ENCODE results near the gene STAM.
A peak's percentile ranks its signal among the peaks of the same experiment; 100 is the strongest.

STAM gene

GRCh38 chr10:17633353-17633752, 10.6 kb upstream of the STAM start:
- Mint-ChIP-seq H3K4me1 (no peaks in the 10 kb centered on the region), H3K9me3 (no peaks in the 10 kb centered on the region), H3K4me3 (no peak overlapping the region), H3K36me3 (no peaks in the 10 kb centered on the region), H3K27ac (no peak overlapping the region)
- ATAC-seq: no peak
- DNase-seq (ENCODE audit: low spot score in 2 of 2): no peak

- no peaks in the 10 kb centered on the region for H3K4me1 Mint-ChIP-seq
These were observed 6.1 kb upstream of the STAM start for GRCh38 chr10:17637869-17638268.

GRCh38 chr10:17640331-17640816, 3.6 kb upstream of the STAM start:
- Mint-ChIP-seq H3K4me1 (peaks cover 11% of the 10 kb centered on the region), H3K9me3 (no peaks in the 10 kb centered on the region), H3K27ac (no peak overlapping the region), H3K4me3 (no peak overlapping the region), H3K36me3 (peaks cover 7% of the 10 kb centered on the region)
- no peak for ATAC-seq
- DNase-seq (ENCODE audit: low spot score in 2 of 2): no peak

More at GRCh38 chr10:17637869-17638268, 6.1 kb upstream of the STAM start:
- DNase-seq (ENCODE audit: low spot score in 2 of 2) (no peak), ATAC-seq (no peak)
- Mint-ChIP-seq H3K9me3 (no peaks in the 10 kb centered on the region), H3K4me3 (no peak overlapping the region), H3K36me3 (no peaks in the 10 kb centered on the region), H3K27ac (no peak overlapping the region)

GRCh38 chr10:17643339-17643754, 604 bp upstream of the STAM start:
- peaks cover 37% of the 10 kb centered on the region for H3K4me1 Mint-ChIP-seq
- peak; percentile 53 for ATAC-seq
- H3K27ac Mint-ChIP-seq: peak overlapping the region; percentile 100
- H3K9me3 Mint-ChIP-seq: peaks cover 3% of the 10 kb centered on the region
- H3K4me3 Mint-ChIP-seq: peak overlapping the region; percentile 97
- no peak for DNase-seq (ENCODE audit: low spot score in 2 of 2)
- peaks cover 16% of the 10 kb centered on the region for H3K36me3 Mint-ChIP-seq

- H3K36me3 Mint-ChIP-seq: peaks cover 28% of the 10 kb centered on the region
- peaks cover 49% of the 10 kb centered on the region for H3K4me1 Mint-ChIP-seq
- DNase-seq (ENCODE audit: low spot score in 2 of 2) (no peak), ATAC-seq (peak; percentile 4)
- peaks cover 3% of the 10 kb centered on the region for H3K9me3 Mint-ChIP-seq
- H3K27ac Mint-ChIP-seq: peak overlapping the region; percentile 100
- H3K4me3 Mint-ChIP-seq: peak overlapping the region; percentile 97
These were observed 563 bp downstream of the STAM start for GRCh38 chr10:17644485-17644943.

GRCh38 chr10:17645621-17646345, 1.8 kb downstream of the STAM start:
- peak; percentile 71 for ATAC-seq
- Mint-ChIP-seq H3K27ac (peak overlapping the region; percentile 100), H3K4me3 (peak overlapping the region; percentile 97), H3K9me3 (peaks cover 3% of the 10 kb centered on the region), H3K4me1 (peaks cover 50% of the 10 kb centered on the region), H3K36me3 (peaks cover 38% of the 10 kb centered on the region)
- no peak for DNase-seq (ENCODE audit: low spot score in 2 of 2)

- Mint-ChIP-seq H3K36me3 (peaks cover 48% of the 10 kb centered on the region), H3K9me3 (peaks cover 3% of the 10 kb centered on the region), H3K4me3 (peak overlapping the region; percentile 19), H3K27ac (no peak overlapping the region), H3K4me1 (peaks cover 62% of the 10 kb centered on the region)
- no peak for DNase-seq (ENCODE audit: low spot score in 2 of 2)
- ATAC-seq: no peak
These were observed 3.4 kb downstream of the STAM start for GRCh38 chr10:17647326-17647725.

GRCh38 chr10:17648243-17649035, 4.5 kb downstream of the STAM start:
- H3K27ac Mint-ChIP-seq: peak overlapping the region; percentile 62
- H3K4me1 Mint-ChIP-seq: peaks cover 62% of the 10 kb centered on the region
- H3K9me3 Mint-ChIP-seq: peaks cover 3% of the 10 kb centered on the region
- peak; percentile 26 to 79 for DNase-seq (ENCODE audit: low spot score in 2 of 2)
- ATAC-seq: peak; percentile 55
- H3K4me3 Mint-ChIP-seq: peak overlapping the region; percentile 19
- peaks cover 48% of the 10 kb centered on the region for H3K36me3 Mint-ChIP-seq

- peak overlapping the region; percentile 62 for H3K27ac Mint-ChIP-seq
- no peak for ATAC-seq
- peaks cover 51% of the 10 kb centered on the region for H3K36me3 Mint-ChIP-seq
- no peak for DNase-seq (ENCODE audit: low spot score in 2 of 2)
- peak overlapping the region; percentile 19 for H3K4me3 Mint-ChIP-seq
- peaks cover 5% of the 10 kb centered on the region for H3K9me3 Mint-ChIP-seq
- peaks cover 62% of the 10 kb centered on the region for H3K4me1 Mint-ChIP-seq
These were observed 5.1 kb downstream of the STAM start for GRCh38 chr10:17649052-17649451.

- Mint-ChIP-seq H3K4me3 (no peak overlapping the region), H3K36me3 (peaks cover 46% of the 10 kb centered on the region), H3K27ac (peak overlapping the region; percentile 62), H3K4me1 (peaks cover 58% of the 10 kb centered on the region), H3K9me3 (peaks cover 5% of the 10 kb centered on the region)
- ATAC-seq: no peak
- no peak for DNase-seq (ENCODE audit: low spot score in 2 of 2)
These were observed 5.9 kb downstream of the STAM start for GRCh38 chr10:17649836-17650235.

GRCh38 chr10:17650416-17650815, 6.5 kb downstream of the STAM start:
- peaks cover 5% of the 10 kb centered on the region for H3K9me3 Mint-ChIP-seq
- H3K4me1 Mint-ChIP-seq: peaks cover 58% of the 10 kb centered on the region
- H3K4me3 Mint-ChIP-seq: no peak overlapping the region
- ATAC-seq: no peak
- peaks cover 46% of the 10 kb centered on the region for H3K36me3 Mint-ChIP-seq
- DNase-seq (ENCODE audit: low spot score in 2 of 2): no peak
- H3K27ac Mint-ChIP-seq: no peak overlapping the region

GRCh38 chr10:17651896-17652295, 7.9 kb downstream of the STAM start:
- peak overlapping the region; percentile 3 for H3K4me3 Mint-ChIP-seq
- H3K4me1 Mint-ChIP-seq: peaks cover 61% of the 10 kb centered on the region
- H3K36me3 Mint-ChIP-seq: peaks cover 53% of the 10 kb centered on the region
- DNase-seq (ENCODE audit: low spot score in 2 of 2) (no peak), ATAC-seq (no peak)
- no peak overlapping the region for H3K27ac Mint-ChIP-seq
- peaks cover 5% of the 10 kb centered on the region for H3K9me3 Mint-ChIP-seq

GRCh38 chr10:17652585-17652984, 8.6 kb downstream of the STAM start:
- Mint-ChIP-seq H3K27ac (no peak overlapping the region), H3K4me1 (peaks cover 60% of the 10 kb centered on the region), H3K4me3 (no peak overlapping the region), H3K36me3 (peaks cover 55% of the 10 kb centered on the region), H3K9me3 (peaks cover 5% of the 10 kb centered on the region)
- ATAC-seq (peak; percentile 56), DNase-seq (ENCODE audit: low spot score in 2 of 2) (no peak)

- no peak for DNase-seq (ENCODE audit: low spot score in 2 of 2)
- peaks cover 53% of the 10 kb centered on the region for H3K4me1 Mint-ChIP-seq
- H3K27ac Mint-ChIP-seq: no peak overlapping the region
- peaks cover 32% of the 10 kb centered on the region for H3K36me3 Mint-ChIP-seq
- H3K4me3 Mint-ChIP-seq: no peak overlapping the region
- no peak for ATAC-seq
- peaks cover 2% of the 10 kb centered on the region for H3K9me3 Mint-ChIP-seq
These were observed 11.1 kb downstream of the STAM start for GRCh38 chr10:17655009-17655408.

GRCh38 chr10:17655567-17656146, 11.7 kb downstream of the STAM start:
- no peak overlapping the region for H3K4me3 Mint-ChIP-seq
- peaks cover 2% of the 10 kb centered on the region for H3K9me3 Mint-ChIP-seq
- peaks cover 53% of the 10 kb centered on the region for H3K4me1 Mint-ChIP-seq
- no peak for DNase-seq (ENCODE audit: low spot score in 2 of 2)
- peak; percentile 72 for ATAC-seq
- no peak overlapping the region for H3K27ac Mint-ChIP-seq
- H3K36me3 Mint-ChIP-seq: peaks cover 32% of the 10 kb centered on the region

All from stimulated activated effector memory CD8-positive, alpha-beta T cell treated with anti-CD3 and anti-CD28 coated beads, Interleukin-12 subunit alpha, Interleukin-12 subunit beta, amount 100 ng/mL, for 72 hours (primary cell).